ENCODE results near the gene EVI2B.

DNA sequence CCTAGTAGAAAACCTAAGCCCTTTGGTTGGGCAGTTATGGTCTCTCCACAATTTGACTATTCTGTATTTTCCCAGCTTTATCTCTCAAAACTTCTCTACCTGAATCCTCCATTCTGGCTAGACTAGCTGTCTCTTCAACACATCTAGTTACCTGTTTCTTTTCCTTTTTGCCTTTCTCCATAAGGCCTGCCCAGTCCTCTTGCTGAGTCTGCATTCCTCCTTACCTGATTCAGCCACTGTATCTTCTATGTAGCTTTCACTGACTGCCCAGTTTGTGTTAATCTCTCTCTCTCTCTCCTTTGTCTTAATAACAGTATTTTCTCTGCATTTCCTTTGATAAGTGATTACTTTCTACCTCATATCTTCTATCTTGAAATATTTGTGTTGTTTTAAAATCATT lies 9.7 kb upstream of the EVI2B start:
- no peak for TF ChIP-seq CTCF (conservative IDR thresholded peaks at IDR 0.05; ENCODE audit: low read length)
- no peak for TF ChIP-seq EZH2phosphoT487 (IDR thresholded peaks at IDR 0.05; ENCODE audit: borderline replicate concordance, low read depth, low read length)

All from OCI-LY7 (cell line).